Brain pericyte (primary cell): ENCODE results near the gene MGAT5B.
"Not testable (repeated sequence)": the region's sequence is repeated elsewhere in the genome, so short reads cannot be mapped to it uniquely, and the experiment has no call there.

Source experiments
- DNase-seq: peaks from one replicate; pipeline ENCODE4 v3.0.0-alpha.2; 2012; ENCODE audit warnings: low read depth, low spot score

The MGAT5B gene

GRCh38 chr17:76978050-76978449 lies 109.8 kb downstream of the MGAT5B start:
- DNase-seq = not testable (repeated sequence)

DNA sequence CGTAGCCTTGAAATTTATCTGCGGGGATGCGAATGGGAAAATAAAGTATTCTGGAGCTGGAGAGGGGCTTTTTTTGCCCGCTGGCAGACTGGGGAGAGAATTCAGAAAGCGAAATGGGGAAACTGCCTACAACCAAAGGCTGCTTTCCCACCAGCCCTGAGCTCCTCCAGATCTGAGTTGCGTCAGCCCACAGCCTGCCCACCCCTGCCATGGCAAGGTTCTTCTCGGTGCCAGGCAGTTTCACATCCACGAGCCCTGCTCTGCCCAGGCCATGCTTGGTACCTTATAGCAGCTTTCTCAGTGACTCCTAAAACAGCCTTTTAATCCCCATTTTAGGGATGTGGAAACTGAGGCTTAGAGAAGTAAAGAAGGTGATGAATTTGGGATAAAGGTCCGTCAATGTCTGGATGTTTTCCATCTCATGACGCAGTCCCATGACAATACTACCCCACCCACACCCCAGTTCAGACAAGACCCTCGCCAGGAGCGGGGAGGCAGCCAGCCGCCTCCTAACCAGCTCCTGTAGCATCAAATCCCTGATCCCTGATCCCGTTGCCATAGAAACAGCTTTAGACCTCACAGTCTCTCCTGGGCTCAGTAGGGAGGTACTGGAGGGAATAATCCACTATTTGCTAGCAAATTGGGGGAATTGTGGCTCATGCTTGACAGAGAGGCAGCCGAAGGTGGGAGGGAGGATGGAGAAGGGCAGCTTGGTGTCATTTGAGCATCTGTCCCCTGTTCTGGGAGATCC lies 113.5 kb downstream of the MGAT5B start:
- DNase-seq = no peak

DNA sequence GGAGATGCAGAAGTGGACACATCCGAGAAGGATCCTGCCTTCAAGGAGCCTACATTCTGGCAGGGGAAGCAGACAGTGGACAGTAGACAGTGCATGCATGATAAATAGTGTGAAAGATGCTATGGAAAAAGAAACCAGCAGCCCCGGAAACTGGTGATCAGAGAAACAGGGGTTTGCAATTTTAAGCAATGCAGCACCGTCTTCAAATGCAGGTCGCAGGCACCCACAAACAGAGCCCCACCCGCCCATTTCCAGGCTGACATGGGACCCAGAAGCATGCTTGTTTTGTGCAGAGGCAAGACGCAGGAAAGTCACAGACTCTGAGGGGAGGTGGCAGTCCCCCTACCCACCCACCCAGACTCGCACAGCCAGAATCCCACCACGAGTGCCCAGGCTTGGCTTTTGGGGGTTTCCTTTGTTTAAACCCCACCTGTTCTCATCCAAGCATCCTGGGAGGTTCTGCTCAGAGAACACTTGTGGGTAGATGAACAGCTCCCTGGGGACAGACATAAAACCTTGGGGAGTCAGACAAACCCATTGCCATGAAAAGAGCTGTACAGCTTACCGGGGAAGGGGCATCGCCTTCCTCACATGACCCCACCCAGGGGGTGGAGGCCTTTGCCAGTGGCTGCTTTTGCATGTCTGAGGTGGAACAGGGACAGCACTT lies 114.3 kb downstream of the MGAT5B start:
- no peak for DNase-seq

- no peak for DNase-seq
These were observed 115.0 kb downstream of the MGAT5B start for GRCh38 chr17:76983075-76983775.

DNA sequence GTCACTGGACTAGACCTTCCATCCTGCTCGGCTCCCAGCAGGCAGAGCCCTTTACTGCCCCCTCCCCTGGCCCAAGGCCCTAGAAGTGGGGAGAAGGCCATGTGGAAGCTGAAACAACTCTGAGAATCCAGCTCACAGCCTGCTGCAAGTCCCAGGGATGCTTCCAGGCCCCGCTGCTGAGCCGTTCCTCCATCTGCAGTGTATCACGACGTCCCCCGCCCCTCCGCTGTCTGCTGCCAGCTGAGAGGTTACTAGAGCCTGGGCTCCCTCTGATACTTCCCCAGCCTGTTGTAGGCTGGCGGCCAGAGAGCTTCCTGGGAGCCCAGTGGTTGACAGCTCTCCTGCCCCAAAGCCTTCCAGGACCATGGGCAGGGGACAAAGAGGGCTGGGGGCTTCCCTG lies 118.2 kb downstream of the MGAT5B start:
- no peak for DNase-seq

GRCh38 chr17:76987486-76988093 lies 119.4 kb downstream of the MGAT5B start:
- DNase-seq = no peak

GRCh38 chr17:76988796-76989195 lies 120.6 kb downstream of the MGAT5B start:
- no peak for DNase-seq

DNA sequence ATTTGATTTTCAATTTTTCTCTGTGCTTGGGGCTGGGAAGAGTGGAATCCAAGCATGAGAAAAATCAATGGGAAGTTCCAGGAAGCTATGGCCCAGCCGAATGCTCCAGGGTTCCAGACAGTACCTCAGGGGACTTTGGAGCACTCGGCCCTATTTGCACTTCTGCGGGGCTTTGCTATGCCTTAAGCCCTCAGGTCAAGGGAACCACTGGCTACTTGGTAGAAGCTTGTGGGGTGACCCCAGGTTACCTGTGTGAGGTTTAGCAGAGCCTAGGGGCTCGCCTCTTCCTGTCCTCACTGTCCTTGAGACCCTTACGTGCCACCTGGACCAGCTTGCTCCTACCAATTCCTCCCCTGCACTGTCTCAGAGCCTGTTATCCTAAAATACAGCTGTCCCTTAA lies 121.3 kb downstream of the MGAT5B start:
- DNase-seq = no peak

DNA sequence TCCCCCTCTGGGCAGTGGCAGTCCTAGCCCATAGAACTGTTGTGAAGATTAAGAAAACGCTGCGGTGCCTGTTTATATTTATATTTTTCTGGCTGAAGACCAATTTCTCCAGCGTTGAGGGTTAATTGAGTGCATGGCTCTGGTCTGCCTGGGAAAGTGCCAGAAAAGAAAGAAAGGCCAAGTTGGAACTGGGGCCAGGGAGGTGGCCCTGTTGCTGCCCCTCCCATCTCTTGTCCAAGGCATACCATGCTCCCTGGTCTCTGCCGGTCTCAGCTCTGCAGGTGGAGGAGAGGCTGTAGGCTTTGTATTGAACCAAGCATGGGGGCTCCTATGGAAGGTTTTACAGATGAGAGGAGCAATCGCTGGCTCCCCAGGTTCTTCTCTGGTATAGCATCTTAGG lies 124.7 kb downstream of the MGAT5B start:
- DNase-seq = no peak

GRCh38 chr17:76993651-76994050 lies 125.4 kb downstream of the MGAT5B start:
- no peak for DNase-seq

GRCh38 chr17:76994237-76994637 lies 126.0 kb downstream of the MGAT5B start:
- no peak for DNase-seq

DNA sequence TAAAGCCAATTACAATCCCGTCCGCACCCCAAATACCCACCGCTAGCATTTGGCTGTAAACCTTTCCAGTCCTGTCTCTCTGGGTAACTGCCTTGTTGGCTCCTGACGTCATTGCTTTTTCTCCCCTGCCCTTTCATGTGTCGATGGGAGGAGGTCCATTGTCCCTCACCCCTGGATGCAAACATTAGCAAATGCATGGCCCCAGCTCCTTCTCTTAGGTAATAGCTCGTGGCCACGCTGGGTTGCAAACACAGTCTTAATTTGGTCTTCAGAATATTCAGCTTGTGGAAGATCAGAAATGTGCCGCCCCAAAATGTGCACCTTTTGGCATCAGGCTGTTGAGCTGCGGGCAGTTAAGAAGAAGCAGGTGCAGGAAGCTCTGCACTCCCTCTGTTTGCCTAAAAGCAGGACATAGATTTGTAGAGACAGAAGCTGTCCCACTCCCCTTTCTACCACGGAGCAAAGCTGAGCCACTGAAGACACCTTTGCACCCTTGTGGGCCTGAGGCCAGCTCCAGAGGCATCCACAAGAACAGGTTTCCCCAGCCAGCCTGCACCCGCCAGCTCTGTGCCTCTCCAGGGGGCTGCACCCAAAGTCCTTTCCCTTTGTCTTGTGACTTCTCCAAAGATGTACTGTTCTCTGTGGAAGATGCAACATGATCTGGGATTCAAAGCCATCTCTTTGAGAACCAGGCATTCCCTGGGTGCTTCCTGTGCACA lies 127.3 kb downstream of the MGAT5B start:
- DNase-seq = no peak

DNA sequence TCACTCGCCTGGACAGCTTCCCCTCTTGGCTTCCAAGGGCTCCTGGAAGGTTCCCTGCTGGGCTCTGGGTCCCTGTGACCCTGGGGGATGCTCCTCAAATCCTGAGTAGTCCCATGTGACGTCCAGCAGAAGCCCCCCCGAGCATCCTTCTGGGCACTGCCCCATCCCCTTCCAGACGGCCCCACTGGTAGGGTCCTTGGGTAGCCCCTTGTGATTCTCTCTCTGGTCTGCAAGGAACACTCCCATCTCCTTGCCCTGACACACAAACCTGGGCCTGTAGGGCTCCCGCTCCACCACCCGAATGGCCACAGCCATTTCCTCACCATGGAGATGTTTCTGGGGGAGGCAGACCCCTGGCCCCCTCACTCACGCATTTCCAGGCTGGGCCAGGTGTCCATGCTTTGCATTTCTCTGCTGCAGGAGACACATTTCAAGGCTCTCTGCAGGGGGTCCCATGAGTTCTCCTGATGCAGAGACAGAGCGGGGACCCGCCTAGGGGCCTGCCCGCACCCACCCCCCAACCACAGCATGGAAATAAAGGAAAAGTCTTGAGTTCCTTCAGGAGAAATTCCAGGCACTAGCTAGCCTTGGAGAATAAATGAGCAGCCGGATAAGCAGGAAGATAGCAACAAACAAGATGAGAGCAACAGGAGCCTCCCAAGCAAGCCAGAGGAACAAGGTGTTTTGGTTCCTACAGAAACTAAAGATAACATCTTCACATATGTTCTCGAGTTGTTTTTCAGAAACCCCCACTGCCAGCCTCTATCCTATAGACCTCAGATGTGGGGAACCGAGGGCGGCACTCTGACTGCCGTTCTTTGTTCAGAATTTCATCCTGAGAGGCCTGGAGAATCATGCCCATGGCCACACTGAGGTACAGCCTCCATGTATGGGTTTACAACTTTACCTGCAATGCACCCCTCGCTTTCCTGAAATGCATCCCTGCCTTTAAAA lies 128.8 kb downstream of the MGAT5B start:
- DNase-seq = no peak

DNA sequence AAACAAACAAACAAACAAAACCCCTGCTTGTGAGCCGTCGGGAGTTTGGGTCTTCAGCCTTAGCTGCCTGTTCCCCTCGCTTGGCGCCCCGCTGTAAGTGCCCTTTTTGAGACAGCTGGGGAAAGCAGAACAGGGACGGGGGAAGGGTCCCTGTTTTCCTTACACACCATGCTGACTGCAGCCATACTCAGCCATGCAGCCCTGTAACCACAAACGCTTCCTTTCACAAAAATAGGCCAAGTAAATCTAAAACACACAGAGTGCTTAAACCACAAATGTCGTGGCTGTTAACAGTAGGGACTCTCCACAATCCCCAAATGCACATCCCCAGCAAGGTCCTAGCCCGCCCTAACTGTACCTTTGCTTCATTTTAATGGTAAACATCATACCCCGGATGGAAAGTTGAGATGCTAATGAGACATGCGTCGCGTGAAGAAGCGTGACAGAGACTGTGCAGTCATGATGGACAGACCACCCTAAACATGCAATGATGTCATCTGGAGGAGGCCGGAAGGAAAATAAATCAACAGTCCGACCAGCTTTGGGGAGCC lies 129.9 kb downstream of the MGAT5B start:
- DNase-seq = no peak

DNA sequence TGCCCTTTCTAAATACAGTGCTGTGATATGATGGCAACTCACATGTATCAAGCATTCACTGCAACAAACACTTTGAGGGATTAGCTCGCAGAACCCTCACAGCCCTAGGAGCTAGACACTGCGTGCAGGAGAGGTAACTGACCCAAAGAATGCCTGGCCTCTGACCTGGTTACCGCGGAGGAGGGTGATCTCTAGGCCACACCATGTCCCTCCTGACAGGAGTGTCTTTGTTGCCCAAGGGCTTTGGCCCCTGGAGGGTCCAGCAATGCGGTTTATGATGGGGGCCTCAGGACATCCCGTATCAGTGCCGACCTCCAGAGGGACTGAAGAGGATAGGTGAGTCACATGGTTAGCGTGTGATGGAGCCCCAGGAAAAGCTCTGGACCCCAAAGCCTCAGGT lies 130.6 kb downstream of the MGAT5B start:
- DNase-seq = no peak
